ENCODE data around the gene NHERF1. TPM values are rescaled to one million over a fixed set of nuclear protein-coding genes. Genes with fewer than 3 reads are reported as not detected.

NHERF1 gene
- total and polyA plus RNA-seq, 2 donors (not counting 1 experiment from before 2014, with no cell fraction given), result 56.2 to 81.8 TPM

DNA sequence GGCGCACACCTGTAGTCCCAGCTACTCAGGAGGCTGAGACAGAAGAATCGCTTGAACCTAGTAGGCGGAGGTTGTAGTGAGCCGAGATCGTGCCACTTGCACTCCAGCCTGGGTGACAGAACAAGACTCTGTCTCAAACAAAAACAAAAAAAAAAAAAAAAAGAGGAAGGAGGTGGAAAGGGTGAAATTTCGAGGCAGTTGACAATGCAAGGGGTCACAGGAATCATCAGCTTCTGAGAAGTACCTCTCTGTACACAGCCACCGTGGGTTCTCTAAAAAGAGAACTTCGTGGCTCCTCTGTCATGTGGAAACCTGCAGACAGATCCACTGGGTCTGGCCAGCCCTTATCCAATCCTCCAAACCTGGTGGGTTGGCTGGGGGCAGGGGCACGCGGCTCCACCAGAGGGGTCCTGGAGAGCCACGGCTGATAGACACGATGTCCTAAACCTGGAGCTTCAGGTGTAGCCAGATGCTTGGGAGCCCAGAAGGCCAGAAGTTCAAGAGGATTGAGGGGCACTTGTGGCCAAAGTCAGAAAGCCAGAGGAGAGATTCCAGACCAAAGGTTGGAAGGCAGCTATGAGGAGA, 35.2 kb upstream of the NHERF1 start:
- ChIA-PET POLR2A (interaction anchor here (0.6 kb wide), 1 partner anchor 31 kb away, joined by 9 read pairs; no protein-coding TSS in a partner anchor), CTCF (interaction anchor here (0.7 kb wide), 1 partner anchor 1408 kb away, joined by 3 read pairs; no protein-coding TSS in a partner anchor)
- no peak overlapping the region for H3K4me3 ChIP-seq (ENCODE audit: control extremely low read depth in 1 of 5, extremely low read depth in 1 of 5, insufficient read depth in 1 of 5, low read depth in 2 of 5, low read length in 4 of 5)
- ATAC-seq (ENCODE audit: low read depth) (peak; percentile 39), DNase-seq (peak; percentile 47)
- Mint-ChIP-seq H3K27ac (peak overlapping the region; percentile 78), H3K4me3 (no peak overlapping the region), H3K27me3 (peaks cover 6% of the 10 kb centered on the region), H3K4me1 (peaks cover 21% of the 10 kb centered on the region), H3K9me3 (ENCODE audit: insufficient read depth) (no peaks in the 10 kb centered on the region)
- H3K79me2 ChIP-seq (ENCODE audit: control insufficient read depth, insufficient read depth, low read length), result no peaks in the 10 kb centered on the region
- H4K20me1 ChIP-seq (ENCODE audit: control insufficient read depth, insufficient read depth, low read length, poor library complexity, severe bottlenecking), result no peaks in the 10 kb centered on the region
- H3K9me3 ChIP-seq (ENCODE audit: control extremely low read depth in 1 of 3, control insufficient read depth in 2 of 3, insufficient read depth in 1 of 3, low read length in 2 of 3), result no peaks in the 10 kb centered on the region
- H3K4me2 ChIP-seq (replicated peaks; ENCODE audit: low read depth, low read length, poor library complexity, severe bottlenecking), result peak overlapping the region; percentile 42
- H3K27ac ChIP-seq (ENCODE audit: low read length in 2 of 2), result peak overlapping the region; percentile 34 to 59
- peak overlapping the region; percentile 35 for H2AFZ ChIP-seq (ENCODE audit: insufficient read depth, low read depth, low read length, poor library complexity, severe bottlenecking)
- H3K36me3 ChIP-seq (replicated peaks in 1 of 2; ENCODE audit: control extremely low read depth in 1 of 2, control insufficient read depth in 1 of 2, extremely low read depth in 1 of 2, insufficient read depth in 2 of 2, low read length in 1 of 2), result no peaks in the 10 kb centered on the region
- WGBS (ENCODE audit: insufficient coverage), result 65% methylated on average over 6 of the region's 12 CpGs
- peaks cover 15 to 18% of the 10 kb centered on the region in 2 donors for H3K4me1 ChIP-seq (ENCODE audit: control insufficient read depth in 2 of 2, insufficient read depth in 2 of 2, low read length in 2 of 2)
- intact Hi-C loops (cut with micrococcal nuclease), result loop anchor here (2.0 kb wide), 1 partner anchor 56 kb away; no protein-coding TSS in a partner anchor
- peaks cover 0 to 7% (median 0%) of the 10 kb centered on the region in 4 experiments for H3K27me3 ChIP-seq (replicated peaks in 1 of 4; ENCODE audit: control extremely low read depth in 1 of 4, control insufficient read depth in 3 of 4, insufficient read depth in 4 of 4, low read length in 3 of 4)
- TF ChIP-seq EZH2 (IDR thresholded peaks at IDR 0.05; ENCODE audit: borderline replicate concordance, insufficient read depth, low read depth, low read length, poor library complexity, severe bottlenecking), result no peak
- TF ChIP-seq, protein P1, sequence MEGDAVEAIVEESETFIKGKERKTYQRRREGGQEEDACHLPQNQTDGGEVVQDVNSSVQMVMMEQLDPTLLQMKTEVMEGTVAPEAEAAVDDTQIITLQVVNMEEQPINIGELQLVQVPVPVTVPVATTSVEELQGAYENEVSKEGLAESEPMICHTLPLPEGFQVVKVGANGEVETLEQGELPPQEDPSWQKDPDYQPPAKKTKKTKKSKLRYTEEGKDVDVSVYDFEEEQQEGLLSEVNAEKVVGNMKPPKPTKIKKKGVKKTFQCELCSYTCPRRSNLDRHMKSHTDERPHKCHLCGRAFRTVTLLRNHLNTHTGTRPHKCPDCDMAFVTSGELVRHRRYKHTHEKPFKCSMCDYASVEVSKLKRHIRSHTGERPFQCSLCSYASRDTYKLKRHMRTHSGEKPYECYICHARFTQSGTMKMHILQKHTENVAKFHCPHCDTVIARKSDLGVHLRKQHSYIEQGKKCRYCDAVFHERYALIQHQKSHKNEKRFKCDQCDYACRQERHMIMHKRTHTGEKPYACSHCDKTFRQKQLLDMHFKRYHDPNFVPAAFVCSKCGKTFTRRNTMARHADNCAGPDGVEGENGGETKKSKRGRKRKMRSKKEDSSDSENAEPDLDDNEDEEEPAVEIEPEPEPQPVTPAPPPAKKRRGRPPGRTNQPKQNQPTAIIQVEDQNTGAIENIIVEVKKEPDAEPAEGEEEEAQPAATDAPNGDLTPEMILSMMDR (IDR thresholded peaks at IDR 0.05), result no peak
- H3K9ac ChIP-seq (ENCODE audit: low read length), result no peak overlapping the region

DNA sequence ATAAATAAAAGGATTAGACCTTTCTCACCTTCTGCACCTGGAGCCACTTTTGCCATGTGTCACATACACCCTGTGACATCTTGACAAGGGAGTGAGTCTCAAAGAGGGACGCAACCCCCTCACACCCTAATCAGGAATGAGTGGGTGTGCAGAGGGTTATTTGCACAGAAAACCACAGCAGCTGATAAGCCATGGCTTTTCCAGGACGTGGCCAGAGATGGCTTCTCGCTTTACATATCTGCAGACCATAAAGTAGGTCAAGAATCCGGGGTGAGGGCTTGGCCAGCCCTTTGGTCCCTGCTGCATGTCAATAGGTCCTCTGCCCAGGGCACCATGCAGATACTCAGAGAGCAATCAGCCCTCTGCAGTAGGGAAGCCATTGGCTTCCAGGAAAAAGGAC, 33.3 kb upstream of the NHERF1 start:
- no peak for ATAC-seq (ENCODE audit: low read depth)
- no peaks in the 10 kb centered on the region for H3K36me3 ChIP-seq (replicated peaks in 1 of 2; ENCODE audit: control extremely low read depth in 1 of 2, control insufficient read depth in 1 of 2, extremely low read depth in 1 of 2, insufficient read depth in 2 of 2, low read length in 1 of 2)
- no peak overlapping the region for H3K4me3 ChIP-seq (ENCODE audit: control extremely low read depth in 1 of 5, extremely low read depth in 1 of 5, insufficient read depth in 1 of 5, low read depth in 2 of 5, low read length in 4 of 5)
- peaks cover 15 to 18% of the 10 kb centered on the region in 2 donors for H3K4me1 ChIP-seq (ENCODE audit: control insufficient read depth in 2 of 2, insufficient read depth in 2 of 2, low read length in 2 of 2)
- ChIA-PET CTCF (no interaction called here), POLR2A (no interaction called here)
- intact Hi-C loops (cut with micrococcal nuclease), result no loop called here
- H2AFZ ChIP-seq (ENCODE audit: insufficient read depth, low read depth, low read length, poor library complexity, severe bottlenecking), result no peak overlapping the region
- H3K4me1 Mint-ChIP-seq, result peaks cover 21% of the 10 kb centered on the region
- no peak overlapping the region for H3K4me2 ChIP-seq (replicated peaks; ENCODE audit: low read depth, low read length, poor library complexity, severe bottlenecking)
- no peaks in the 10 kb centered on the region for H3K9me3 Mint-ChIP-seq (ENCODE audit: insufficient read depth)
- DNase-seq, result no peak
- H3K27ac Mint-ChIP-seq, result no peak overlapping the region
- WGBS (ENCODE audit: insufficient coverage), result 71% methylated on average over 4 of the region's 4 CpGs
- no peak overlapping the region for H3K4me3 Mint-ChIP-seq
- no peaks in the 10 kb centered on the region for H3K9me3 ChIP-seq (ENCODE audit: control extremely low read depth in 1 of 3, control insufficient read depth in 2 of 3, insufficient read depth in 1 of 3, low read length in 2 of 3)
- H4K20me1 ChIP-seq (ENCODE audit: control insufficient read depth, insufficient read depth, low read length, poor library complexity, severe bottlenecking), result no peaks in the 10 kb centered on the region
- no peak overlapping the region for H3K9ac ChIP-seq (ENCODE audit: low read length)
- TF ChIP-seq, protein P1 (IDR thresholded peaks at IDR 0.05), result no peak
- no peak for TF ChIP-seq EZH2 (IDR thresholded peaks at IDR 0.05; ENCODE audit: borderline replicate concordance, insufficient read depth, low read depth, low read length, poor library complexity, severe bottlenecking)
- peaks cover 0 to 11% (median 0%) of the 10 kb centered on the region in 4 experiments for H3K27me3 ChIP-seq (replicated peaks in 1 of 4; ENCODE audit: control extremely low read depth in 1 of 4, control insufficient read depth in 3 of 4, insufficient read depth in 4 of 4, low read length in 3 of 4)
- H3K79me2 ChIP-seq (ENCODE audit: control insufficient read depth, insufficient read depth, low read length), result no peaks in the 10 kb centered on the region
- no peak overlapping the region for H3K27ac ChIP-seq (ENCODE audit: low read length in 2 of 2)
- H3K27me3 Mint-ChIP-seq, result peaks cover 6% of the 10 kb centered on the region
